Neural cell (in vitro differentiated cells): ENCODE results near the gene LRRC15.

ENCODE experiments used
- CTCF ChIP-seq: fragments of 450-650 bp; IDR thresholded peaks from 2 replicates; pipeline ENCODE4 v1.5.1; 2014; ENCODE audit warnings: antibody characterized with exemption, mild to moderate bottlenecking, moderate library complexity; ENCODE audit not compliant: poor library complexity, severe bottlenecking
- EZH2 ChIP-seq: fragments of 200-600, 300-800 bp; shearing (Covaris generic), sonication (generic); IDR thresholded peaks from 2 replicates; pipeline ENCODE4 v1.6.1; 2014; ENCODE audit warnings: antibody characterized with exemption, low read length, borderline replicate concordance, mild to moderate bottlenecking; ENCODE audit not compliant: insufficient read depth, poor library complexity, severe bottlenecking
- POLR2AphosphoS5 ChIP-seq: IDR thresholded peaks from 2 replicates; pipeline ENCODE4 v1.6.1; 2012
- RAD21 ChIP-seq: fragments of 450-650 bp; conservative IDR thresholded peaks from 2 replicates; pipeline ENCODE4 v1.6.1; 2014; ENCODE audit warnings: antibody characterized with exemption, mild to moderate bottlenecking, moderate library complexity
- SMC3 ChIP-seq: fragments of 450-650 bp; conservative IDR thresholded peaks from 2 replicates; pipeline ENCODE4 v1.6.1; 2014; ENCODE audit warnings: antibody characterized with exemption, mild to moderate bottlenecking, moderate library complexity; ENCODE audit not compliant: poor library complexity

DNA sequence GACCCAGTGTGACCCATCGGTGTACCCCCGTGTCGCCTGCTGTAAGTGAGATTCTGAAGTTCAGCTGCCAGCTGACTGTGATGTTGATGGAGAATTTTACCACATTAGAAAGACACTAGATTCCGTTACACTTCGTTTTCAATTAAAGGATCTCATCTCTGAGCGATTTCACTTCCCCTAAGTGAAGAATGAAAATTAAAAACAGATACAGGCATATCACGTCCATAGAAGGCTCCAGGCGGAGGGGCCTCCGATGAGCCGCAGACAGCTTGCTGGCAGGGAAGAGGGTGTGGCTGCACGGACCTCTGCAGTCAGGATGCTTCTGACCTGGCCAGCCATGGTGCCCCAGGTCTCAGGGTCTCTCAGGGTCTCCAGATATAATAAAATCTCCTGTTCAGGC lies 11.9 kb downstream of the LRRC15 start:
- no peak for TF ChIP-seq CTCF
- no peak for TF ChIP-seq RAD21
- no peak for TF ChIP-seq EZH2
- no peak for TF ChIP-seq SMC3
- no peak for TF ChIP-seq POLR2AphosphoS5
